Activated T-helper 2 cell treated with anti-CD3 and anti-CD28 coated beads, Interferon-gamma antibody, Interleukin-2, Interleukin-4, amounts not matched to agents 10 μg/mL and 5 μg/mL and 100 μg/mL, durations not matched to agents 14 hours and 24 hours and 36 hours (primary cell): ENCODE measurements around the gene PRDX1. TPM values are rescaled to one million over a fixed set of nuclear protein-coding genes. Genes with fewer than 3 reads are reported as not detected.
A peak's percentile ranks its signal among the peaks of the same experiment; 100 is the strongest.

Experiments
- DNase-seq: peaks from one replicate; pipeline ENCODE4 v3.0.0; 2021; ENCODE audit warnings: low spot score
- H3K27ac Mint-ChIP-seq: one replicate; pipeline ENCODE4 v1.8.0; 2021; ENCODE audit warnings: mixed read lengths
- H3K27me3 Mint-ChIP-seq: one replicate; pipeline ENCODE4 v1.8.0; 2021; ENCODE audit warnings: low read depth, mixed read lengths
- H3K36me3 Mint-ChIP-seq: one replicate; pipeline ENCODE4 v1.8.0; 2021; ENCODE audit warnings: low read depth, mixed read lengths
- H3K4me1 Mint-ChIP-seq: one replicate; pipeline ENCODE4 v1.8.0; 2021; ENCODE audit warnings: low read depth, mixed read lengths
- H3K4me3 Mint-ChIP-seq: one replicate; pipeline ENCODE4 v1.8.0; 2021; ENCODE audit warnings: low read depth, mild to moderate bottlenecking, moderate library complexity, mixed read lengths
- H3K9me3 Mint-ChIP-seq: one replicate; pipeline ENCODE4 v1.8.0; 2021; ENCODE audit warnings: mixed read lengths
- intact Hi-C: fragments of 100-400 bp; cut with micrococcal nuclease; formaldehyde crosslinking; loops from one replicate; pipeline ENCODE4 v1.15.1; 2023
- total RNA-seq: library from RNA; stranded (reverse); gene quantifications from 2 replicates; pipeline ENCODE4 v1.2.3, GENCODE V29; 2022

Gene PRDX1
- total RNA-seq, 1 donor from 2014 or later: 703 TPM

GRCh38 chr1:45550401-45551351, 29.0 kb upstream of the PRDX1 start, which contains the start of gene AKR1A1:
AKR1A1 (plus strand) TSS chr1:45550826; CDS start chr1:45561795, 10,969 bp downstream.
- DNase-seq: peak; percentile 84
- no peaks in the 10 kb centered on the region for H3K9me3 Mint-ChIP-seq
- H3K4me3 Mint-ChIP-seq: peak within 1 kb of the TSS; percentile 96
- peaks cover 3% of the 10 kb centered on the region for H3K27me3 Mint-ChIP-seq
- H3K27ac Mint-ChIP-seq: peak within 1 kb of the TSS; percentile 92
- H3K36me3 Mint-ChIP-seq: peaks cover 19% of the 10 kb centered on the region
- peaks cover 25% of the 10 kb centered on the region for H3K4me1 Mint-ChIP-seq
- intact Hi-C loops: loop anchor here (1.0 to 5.0 kb wide), 3 partner anchors 20 to 37 kb away; partner anchors contain the start of gene PRDX1

- Mint-ChIP-seq H3K4me1 (peaks cover 35% of the 10 kb centered on the region), H3K4me3 (no peak overlapping the region), H3K27ac (no peak overlapping the region), H3K9me3 (no peaks in the 10 kb centered on the region), H3K36me3 (no peaks in the 10 kb centered on the region), H3K27me3 (peaks cover 3% of the 10 kb centered on the region)
- DNase-seq: no peak
- intact Hi-C loops: no loop called here
Measured at GRCh38 chr1:45545553-45546310, 24.0 kb upstream of the PRDX1 start.

DNA sequence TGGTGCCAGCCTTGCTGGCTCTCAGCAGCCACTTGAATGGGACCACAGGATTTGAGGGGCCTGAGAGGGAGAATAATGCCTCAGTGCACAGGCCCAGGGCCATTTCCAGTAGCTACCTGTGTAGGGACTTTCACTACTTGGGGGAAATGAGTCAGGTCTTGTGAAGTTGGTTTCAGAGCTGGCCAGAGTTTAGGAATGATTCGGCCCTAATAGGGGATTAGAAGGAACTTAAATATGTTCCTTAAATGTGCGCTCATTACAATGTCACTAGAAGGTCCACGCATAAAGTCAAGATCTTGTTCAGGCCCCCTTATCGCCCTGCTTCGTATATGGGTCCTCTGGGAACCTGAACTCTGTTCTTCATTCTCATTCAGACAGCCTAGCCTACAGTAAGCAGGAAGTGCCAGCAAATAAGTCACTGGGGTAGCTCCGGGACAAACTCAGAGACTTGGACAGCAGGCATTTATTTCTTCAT, 23.4 kb upstream of the PRDX1 start:
- H3K36me3 Mint-ChIP-seq: no peaks in the 10 kb centered on the region
- peaks cover 35% of the 10 kb centered on the region for H3K4me1 Mint-ChIP-seq
- intact Hi-C loops: no loop called here
- DNase-seq: no peak
- H3K27me3 Mint-ChIP-seq: peaks cover 3% of the 10 kb centered on the region
- no peak overlapping the region for H3K27ac Mint-ChIP-seq
- H3K4me3 Mint-ChIP-seq: no peak overlapping the region
- H3K9me3 Mint-ChIP-seq: no peaks in the 10 kb centered on the region

GRCh38 chr1:45544530-45544929, 22.8 kb upstream of the PRDX1 start:
- intact Hi-C loops: loop anchor here (1.0 kb wide), 2 partner anchors 8 to 22 kb away; no protein-coding TSS in a partner anchor
- H3K27ac Mint-ChIP-seq: no peak overlapping the region
- no peak for DNase-seq
- no peaks in the 10 kb centered on the region for H3K9me3 Mint-ChIP-seq
- no peaks in the 10 kb centered on the region for H3K36me3 Mint-ChIP-seq
- H3K27me3 Mint-ChIP-seq: peaks cover 3% of the 10 kb centered on the region
- H3K4me1 Mint-ChIP-seq: peaks cover 35% of the 10 kb centered on the region
- no peak overlapping the region for H3K4me3 Mint-ChIP-seq

GRCh38 chr1:45543581-45544417, 22.1 kb upstream of the PRDX1 start:
- H3K36me3 Mint-ChIP-seq: no peaks in the 10 kb centered on the region
- H3K4me3 Mint-ChIP-seq: peak overlapping the region; percentile 54
- H3K27ac Mint-ChIP-seq: peak overlapping the region; percentile 68
- peaks cover 3% of the 10 kb centered on the region for H3K27me3 Mint-ChIP-seq
- peaks cover 33% of the 10 kb centered on the region for H3K4me1 Mint-ChIP-seq
- DNase-seq: peak; percentile 63
- intact Hi-C loops: loop anchor here (1.0 kb wide), 2 partner anchors 7 to 21 kb away; no protein-coding TSS in a partner anchor
- H3K9me3 Mint-ChIP-seq: no peaks in the 10 kb centered on the region

- H3K4me3 Mint-ChIP-seq: no peak overlapping the region
Measured at GRCh38 chr1:45542591-45542990, 20.9 kb upstream of the PRDX1 start.

DNA sequence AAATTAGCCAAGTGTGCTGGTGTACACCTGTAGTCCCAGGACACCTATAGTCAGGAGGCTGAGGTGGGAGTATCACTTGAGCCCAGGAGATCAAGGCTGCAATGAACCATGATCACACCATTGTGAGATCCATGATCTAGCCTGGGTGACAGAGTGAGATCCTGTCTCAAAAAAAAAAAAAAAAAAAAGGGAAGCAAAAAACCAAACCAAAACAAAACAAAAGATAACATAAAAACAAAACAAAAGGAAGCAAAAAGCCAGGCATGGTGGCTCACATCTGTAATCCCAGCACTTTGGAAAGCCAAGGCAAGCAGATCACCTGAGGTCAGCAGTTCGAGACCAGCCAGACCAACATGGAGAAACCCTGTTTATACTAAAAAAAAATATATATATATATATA, 19.5 kb upstream of the PRDX1 start:
- Mint-ChIP-seq H3K36me3 (no peaks in the 10 kb centered on the region), H3K9me3 (no peaks in the 10 kb centered on the region)
- intact Hi-C loops: no loop called here

More at GRCh38 chr1:45542591-45542990, 20.9 kb upstream of the PRDX1 start:
- intact Hi-C loops: no loop called here
- Mint-ChIP-seq H3K27me3 (peaks cover 3% of the 10 kb centered on the region), H3K36me3 (no peaks in the 10 kb centered on the region), H3K27ac (no peak overlapping the region), H3K4me1 (peaks cover 33% of the 10 kb centered on the region), H3K9me3 (no peaks in the 10 kb centered on the region)
- no peak for DNase-seq

GRCh38 chr1:45536886-45537285, 15.2 kb upstream of the PRDX1 start:
- DNase-seq: no peak
- H3K4me3 Mint-ChIP-seq: no peak overlapping the region
- H3K27ac Mint-ChIP-seq: no peak overlapping the region
- no peaks in the 10 kb centered on the region for H3K36me3 Mint-ChIP-seq
- peaks cover 5% of the 10 kb centered on the region for H3K27me3 Mint-ChIP-seq
- intact Hi-C loops: loop anchor here (1.0 kb wide), 2 partner anchors 7 to 15 kb away; no protein-coding TSS in a partner anchor
- H3K4me1 Mint-ChIP-seq: peaks cover 20% of the 10 kb centered on the region
- no peaks in the 10 kb centered on the region for H3K9me3 Mint-ChIP-seq

More for the DNA sequence above, 19.5 kb upstream of the PRDX1 start:
- Mint-ChIP-seq H3K4me1 (peaks cover 42% of the 10 kb centered on the region), H3K27ac (no peak overlapping the region), H3K4me3 (no peak overlapping the region), H3K27me3 (peaks cover under 1% of the 10 kb centered on the region)
- DNase-seq: no peak

GRCh38 chr1:45535988-45536766, 14.5 kb upstream of the PRDX1 start:
- no peak for DNase-seq
- no peak overlapping the region for H3K4me3 Mint-ChIP-seq
- peaks cover 22% of the 10 kb centered on the region for H3K4me1 Mint-ChIP-seq
- peaks cover 6% of the 10 kb centered on the region for H3K27me3 Mint-ChIP-seq
- peak overlapping the region; percentile 71 for H3K27ac Mint-ChIP-seq
- no peaks in the 10 kb centered on the region for H3K36me3 Mint-ChIP-seq
- intact Hi-C loops: loop anchor here (1.0 kb wide), 2 partner anchors 8 to 14 kb away; no protein-coding TSS in a partner anchor
- no peaks in the 10 kb centered on the region for H3K9me3 Mint-ChIP-seq

GRCh38 chr1:45531873-45532272, 10.2 kb upstream of the PRDX1 start:
- Mint-ChIP-seq H3K9me3 (no peaks in the 10 kb centered on the region), H3K4me1 (peaks cover 17% of the 10 kb centered on the region), H3K36me3 (no peaks in the 10 kb centered on the region), H3K27ac (no peak overlapping the region), H3K4me3 (no peak overlapping the region), H3K27me3 (peaks cover 6% of the 10 kb centered on the region)
- DNase-seq: no peak
- intact Hi-C loops: no loop called here

GRCh38 chr1:45530632-45531135, 9.0 kb upstream of the PRDX1 start:
- no peaks in the 10 kb centered on the region for H3K9me3 Mint-ChIP-seq
- peaks cover 5% of the 10 kb centered on the region for H3K4me1 Mint-ChIP-seq
- H3K27me3 Mint-ChIP-seq: peaks cover 10% of the 10 kb centered on the region
- intact Hi-C loops: no loop called here
- no peak overlapping the region for H3K27ac Mint-ChIP-seq
- DNase-seq: no peak
- no peaks in the 10 kb centered on the region for H3K36me3 Mint-ChIP-seq
- H3K4me3 Mint-ChIP-seq: no peak overlapping the region
